Panc1 (cell line): ENCODE results near the gene RBBP8. TPM values are rescaled to one million over a fixed set of nuclear protein-coding genes. Genes with fewer than 3 reads are reported as not detected.

Experiments
- ATAC-seq: fragments of 200-7000 bp; cut with Tn5 transposase; 2 replicates; pipeline ENCODE4 v1.9.1; 2020; ENCODE audit warnings: mild to moderate bottlenecking, moderate library complexity
- BruUV-seq: library from RNA; stranded (reverse); fragments of 400-500 nt; replicated peaks from 2 replicates; lab custom pipeline; 2021; lab: Mats Ljungman, UMichigan
- CTCF ChIA-PET: fragments of 300-600 bp; sonication (Branson Sonifier 250); formaldehyde crosslinking; loops from one replicate; lab custom pipeline; 2022; ENCODE audit warnings: antibody characterized with exemption; lab: Charles Lee
- POLR2A ChIA-PET: fragments of 300-600 bp; sonication (Branson Sonifier 250); formaldehyde crosslinking; loops from one replicate; lab custom pipeline; 2022; ENCODE audit warnings: antibody characterized with exemption; lab: Charles Lee
- DNase-seq: peaks from one replicate; pipeline ENCODE4 v3.0.0-alpha.2; 2010; ENCODE audit warnings: low read depth, low spot score
- H3K27ac ChIP-seq: 2 replicates; pipeline ENCODE4 v1.5.1; 2011; ENCODE audit warnings: mild to moderate bottlenecking, low read length, inconsistent platforms
- H3K27me3 ChIP-seq: fragments of 200-500 bp; sonication (Bioruptor generic); 2 replicates; pipeline ENCODE4 v1.6.0; 2014; ENCODE audit warnings: low read length, inconsistent platforms; ENCODE audit not compliant: control insufficient read depth, insufficient read depth
- H3K36me3 ChIP-seq: fragments of 200-500 bp; sonication (Bioruptor generic); 2 replicates; pipeline ENCODE4 v1.5.1; 2014; ENCODE audit warnings: inconsistent platforms, mild to moderate bottlenecking, low read length, moderate library complexity; ENCODE audit not compliant: control insufficient read depth, insufficient read depth
- H3K4me1 ChIP-seq: 2 replicates; pipeline ENCODE4 v1.5.1; 2011; ENCODE audit warnings: inconsistent platforms, mild to moderate bottlenecking, low read length, moderate library complexity; ENCODE audit not compliant: control insufficient read depth, insufficient read depth
- H3K4me3 ChIP-seq, 2 experiments: 2 replicates each; pipeline ENCODE4 v1.5.1; 2011 to 2012; ENCODE audit warnings: low read depth in 2 of 2, low read length in 2 of 2, mild to moderate bottlenecking in 2 of 2, inconsistent platforms in 1 of 2, moderate library complexity in 1 of 2
- H3K9me3 ChIP-seq: fragments of 200-500 bp; sonication (Bioruptor generic); 2 replicates; pipeline ENCODE4 v1.5.1; 2014; ENCODE audit warnings: low read depth, mild to moderate bottlenecking, inconsistent platforms, low read length, moderate library complexity; ENCODE audit not compliant: control insufficient read depth, insufficient read depth
- CTCF ChIP-seq: fragments of 450-650 bp; IDR thresholded peaks from 2 replicates; pipeline ENCODE4 v1.5.1; 2017; ENCODE audit warnings: mild to moderate bottlenecking
- POLR2AphosphoS5 ChIP-seq: IDR thresholded peaks from 2 replicates; pipeline ENCODE4 v1.6.1; 2012; ENCODE audit warnings: mild to moderate bottlenecking, low read depth, low read length, moderate library complexity
- REST ChIP-seq, 2 experiments: IDR thresholded peaks; 2 replicates each; pipeline ENCODE4 v1.6.1; 2011 to 2012; ENCODE audit warnings: low read depth in 2 of 2, control low read depth in 1 of 2, low read length in 1 of 2, mild to moderate bottlenecking in 1 of 2, moderate library complexity in 1 of 2; ENCODE audit not compliant: insufficient read depth in 1 of 2
- SIN3A ChIP-seq: IDR thresholded peaks from 2 replicates; pipeline ENCODE4 v1.6.1; 2012; ENCODE audit warnings: low read depth, mild to moderate bottlenecking, low read length, moderate library complexity, borderline replicate concordance; ENCODE audit not compliant: insufficient read depth
- TCF7L2 ChIP-seq: IDR thresholded peaks from 2 replicates; pipeline ENCODE4 v1.6.1; 2011; ENCODE audit warnings: mild to moderate bottlenecking, low read depth, low read length, inconsistent platforms
- in situ Hi-C: cut with HindIII; loops from 2 replicates; pipeline ENCODE4 v1.10.0; 2016; ENCODE audit warnings: low sequenced_read_pairs, low pct_unique_long_range_greater_than_20kb
- intact Hi-C: fragments of 100-400 bp; cut with micrococcal nuclease; formaldehyde crosslinking; loops from one replicate; pipeline ENCODE4 v1.10.0; 2022; ENCODE audit not compliant: unreplicated experiment
- total RNA-seq: library from RNA; stranded (reverse); gene quantifications from one replicate; pipeline ENCODE4 v1.2.1, GENCODE V29; 2021; ENCODE audit not compliant: unreplicated experiment

Gene RBBP8
- total RNA-seq, 1 experiment from 2014 or later, result 62.8 TPM

GRCh38 chr18:23073996-23074606, 141.0 kb downstream of the RBBP8 start:
- Histone ChIP-seq H3K9me3 (no peaks in the 10 kb centered on the region), H3K4me1 (peaks cover 19% of the 10 kb centered on the region), H3K27me3 (no peaks in the 10 kb centered on the region), H3K4me3 (no peak overlapping the region), H3K36me3 (no peaks in the 10 kb centered on the region), H3K27ac (no peak overlapping the region)
- DNase-seq, result no peak
- in situ Hi-C loops (no loop called here), intact Hi-C loops (no loop called here)
- ChIA-PET CTCF (interaction anchor here (0.9 kb wide), 1 partner anchor 42 kb away, joined by 3 read pairs; no protein-coding TSS in a partner anchor), POLR2A (no interaction called here)
- no peak for TF ChIP-seq SIN3A
- no peak for TF ChIP-seq CTCF
- no peak for TF ChIP-seq TCF7L2
- TF ChIP-seq POLR2AphosphoS5, result no peak
- TF ChIP-seq REST (IDR thresholded peaks at IDR 0.05; ENCODE audit: insufficient read depth in 1 of 2, low read depth in 2 of 2, low read length in 1 of 2), result no peak
- no TSS peak for BruUV-seq
- ATAC-seq, result no peak

Other genes starting within 250 kb of the RBBP8 start
- 66.4 TPM for gene CABLES1, start 202.2 kb downstream of the RBBP8 start, total RNA-seq